KOPT-K1 (cell line): ENCODE data around the gene TNFSF15.

Experiments
- H3K27ac ChIP-seq: fragments of 200-600 bp; sonication (generic); 2 replicates; pipeline ENCODE4 v1.5.1; 2016; ENCODE audit warnings: antibody characterized with exemption, mild to moderate bottlenecking, low read depth, low read length; ENCODE audit not compliant: poor library complexity, severe bottlenecking
- H3K36me3 ChIP-seq: fragments of 200-600 bp; sonication (generic); 2 replicates; pipeline ENCODE4 v1.5.1; 2017; ENCODE audit warnings: antibody characterized with exemption, mild to moderate bottlenecking, low read length, moderate library complexity; ENCODE audit not compliant: insufficient read depth
- H3K9me3 ChIP-seq: fragments of 200-600 bp; sonication (generic); 2 replicates; pipeline ENCODE4 v1.5.1; 2017; ENCODE audit warnings: antibody characterized with exemption, low read length, mild to moderate bottlenecking; ENCODE audit not compliant: insufficient read depth, poor library complexity, severe bottlenecking

Gene TNFSF15

GRCh38 chr9:114785866-114786650 lies 19.8 kb downstream of the TNFSF15 start:
- Histone ChIP-seq H3K36me3 (no peaks in the 10 kb centered on the region), H3K27ac (no peak overlapping the region), H3K9me3 (no peaks in the 10 kb centered on the region)

GRCh38 chr9:114784721-114785279 lies 21.0 kb downstream of the TNFSF15 start:
- Histone ChIP-seq H3K27ac (no peak overlapping the region), H3K9me3 (no peaks in the 10 kb centered on the region), H3K36me3 (no peaks in the 10 kb centered on the region)

GRCh38 chr9:114782586-114782985 lies 23.3 kb downstream of the TNFSF15 start:
- H3K9me3 ChIP-seq, result no peaks in the 10 kb centered on the region
- no peak overlapping the region for H3K27ac ChIP-seq
- no peaks in the 10 kb centered on the region for H3K36me3 ChIP-seq

GRCh38 chr9:114779352-114779845 lies 26.4 kb downstream of the TNFSF15 start:
- Histone ChIP-seq H3K36me3 (no peaks in the 10 kb centered on the region), H3K27ac (no peak overlapping the region), H3K9me3 (no peaks in the 10 kb centered on the region)

GRCh38 chr9:114777821-114778609 lies 27.8 kb downstream of the TNFSF15 start:
- H3K27ac ChIP-seq, result no peak overlapping the region
- no peaks in the 10 kb centered on the region for H3K9me3 ChIP-seq
- no peaks in the 10 kb centered on the region for H3K36me3 ChIP-seq

- Histone ChIP-seq H3K36me3 (no peaks in the 10 kb centered on the region), H3K27ac (no peak overlapping the region), H3K9me3 (no peaks in the 10 kb centered on the region)
These were observed 29.0 kb downstream of the TNFSF15 start for GRCh38 chr9:114776683-114777399.

GRCh38 chr9:114775981-114776380 lies 29.9 kb downstream of the TNFSF15 start:
- Histone ChIP-seq H3K36me3 (no peaks in the 10 kb centered on the region), H3K27ac (no peak overlapping the region), H3K9me3 (no peaks in the 10 kb centered on the region)

GRCh38 chr9:114775121-114775520 lies 30.7 kb downstream of the TNFSF15 start:
- no peaks in the 10 kb centered on the region for H3K36me3 ChIP-seq
- no peak overlapping the region for H3K27ac ChIP-seq
- H3K9me3 ChIP-seq, result no peaks in the 10 kb centered on the region

GRCh38 chr9:114774524-114774923 lies 31.3 kb downstream of the TNFSF15 start:
- no peak overlapping the region for H3K27ac ChIP-seq
- no peaks in the 10 kb centered on the region for H3K36me3 ChIP-seq

GRCh38 chr9:114771889-114772288 lies 34.0 kb downstream of the TNFSF15 start:
- Histone ChIP-seq H3K9me3 (no peaks in the 10 kb centered on the region), H3K27ac (no peak overlapping the region), H3K36me3 (no peaks in the 10 kb centered on the region)

More at GRCh38 chr9:114774524-114774923, 31.3 kb downstream of the TNFSF15 start:
- no peaks in the 10 kb centered on the region for H3K9me3 ChIP-seq

GRCh38 chr9:114770991-114771390 lies 34.8 kb downstream of the TNFSF15 start:
- no peaks in the 10 kb centered on the region for H3K9me3 ChIP-seq
- H3K27ac ChIP-seq, result no peak overlapping the region
- no peaks in the 10 kb centered on the region for H3K36me3 ChIP-seq

GRCh38 chr9:114769624-114770023 lies 36.2 kb downstream of the TNFSF15 start:
- Histone ChIP-seq H3K27ac (no peak overlapping the region), H3K36me3 (no peaks in the 10 kb centered on the region), H3K9me3 (no peaks in the 10 kb centered on the region)

- Histone ChIP-seq H3K9me3 (no peaks in the 10 kb centered on the region), H3K27ac (no peak overlapping the region), H3K36me3 (no peaks in the 10 kb centered on the region)
These were observed 42.6 kb downstream of the TNFSF15 start for GRCh38 chr9:114763220-114763619.

- H3K36me3 ChIP-seq, result no peaks in the 10 kb centered on the region
- H3K9me3 ChIP-seq, result no peaks in the 10 kb centered on the region
- no peak overlapping the region for H3K27ac ChIP-seq
These were observed 44.3 kb downstream of the TNFSF15 start for GRCh38 chr9:114761523-114761922.
